HG02571 (cell line): ENCODE data around the gene RUFY1.

ENCODE experiments used
- ATAC-seq: cut with Tn5 transposase; IDR thresholded peaks from one replicate; pipeline ENCODE4 v1.9.1; 2021; ENCODE audit warnings: mild to moderate bottlenecking, moderate library complexity; ENCODE audit not compliant: unreplicated experiment

The RUFY1 gene

GRCh38 chr5:179658179-179658856 lies 108.0 kb downstream of the RUFY1 start:
- ATAC-seq = peak; percentile 48
